Natural killer cell (primary cell): ENCODE measurements around the gene C12orf76. TPM values are rescaled to one million over a fixed set of nuclear protein-coding genes. Genes with fewer than 3 reads are reported as not detected.

Source experiments
- ATAC-seq, 3 donors: fragments of 150-1000 bp in 2 of 3; fragments of 200-7000 bp in 1 of 3; cut with Tn5 transposase; 1 replicate in 1 of 3; 2 replicates in 2 of 3; pipeline ENCODE4 v1.10.0; 2021; ENCODE audit warnings: mild to moderate bottlenecking in 2 of 3, moderate library complexity in 2 of 3
- DNase-seq, 2 donors: peaks; one replicate each; pipeline versions ENCODE4 v3.0.0 to v3.0.0-alpha.2; 2013 to 2021; ENCODE audit warnings: mixed read lengths in 1 of 2
- H3K27ac ChIP-seq: one replicate; pipeline ENCODE4 v1.5.1; 2013; ENCODE audit warnings: mild to moderate bottlenecking, low read length
- H3K27me3 ChIP-seq: one replicate; pipeline ENCODE4 v1.6.1; 2013; ENCODE audit warnings: low read length; ENCODE audit not compliant: control insufficient read depth, insufficient read depth
- H3K36me3 ChIP-seq: one replicate; pipeline ENCODE4 v1.6.1; 2013; ENCODE audit warnings: low read length; ENCODE audit not compliant: control insufficient read depth, insufficient read depth
- H3K4me1 ChIP-seq: one replicate; pipeline ENCODE4 v1.6.1; 2013; ENCODE audit warnings: low read length; ENCODE audit not compliant: control insufficient read depth, insufficient read depth
- H3K4me3 ChIP-seq: one replicate; pipeline ENCODE4 v1.5.1; 2013; ENCODE audit warnings: low read length
- H3K9me3 ChIP-seq: one replicate; pipeline ENCODE4 v1.6.1; 2013; ENCODE audit warnings: low read length; ENCODE audit not compliant: control insufficient read depth, insufficient read depth
- H3K27ac Mint-ChIP-seq, 2 donors: one replicate each; pipeline ENCODE4 v1.8.0; 2022; ENCODE audit warnings: mild to moderate bottlenecking in 2 of 2, mixed read lengths in 2 of 2, moderate library complexity in 1 of 2
- H3K27me3 Mint-ChIP-seq, 2 donors: one replicate each; pipeline ENCODE4 v1.8.0; 2022; ENCODE audit warnings: low read depth in 2 of 2, mixed read lengths in 2 of 2
- H3K36me3 Mint-ChIP-seq: one replicate; pipeline ENCODE4 v1.8.0; 2022; ENCODE audit warnings: mixed read lengths
- H3K4me1 Mint-ChIP-seq, 2 donors: one replicate each; pipeline ENCODE4 v1.8.0; 2022; ENCODE audit warnings: mixed read lengths in 2 of 2
- H3K4me3 Mint-ChIP-seq: one replicate; pipeline ENCODE4 v1.8.0; 2022; ENCODE audit warnings: mild to moderate bottlenecking, moderate library complexity, mixed read lengths
- H3K9me3 Mint-ChIP-seq, 2 donors: one replicate each; pipeline ENCODE4 v1.8.0; 2022; ENCODE audit warnings: mixed read lengths in 2 of 2
- WGBS: methylation state at CpG from one replicate; pipeline ENCODE4 v1.1.7; 2013; ENCODE audit warnings: missing lambda C conversion rate; ENCODE audit not compliant: insufficient coverage; 5-methylcytosine and 5-hydroxymethylcytosine counted together
- intact Hi-C: fragments of 100-400 bp; cut with micrococcal nuclease; formaldehyde crosslinking; loops from one replicate; pipeline ENCODE4 v1.14.2; 2022
- total RNA-seq, 4 donors: library from RNA; stranded (reverse); fragments of 120-200 nt in 1 of 4; gene quantifications; one replicate each; pipeline versions ENCODE4 v1.2.3 to v1.2.4, GENCODE V29; 2013 to 2022
- TF ChIP-seq, protein P1 (sequence below): fragments of 200-600 bp; IDR thresholded peaks from one replicate; pipeline ENCODE4 v1.8.0; 2022; ENCODE audit warnings: antibody characterized with exemption

Gene C12orf76
- total RNA-seq, 3 donors from 2014 or later (not counting 1 experiment from before 2014, with no cell fraction given), result 9.9 to 12.1 (median 10.9) TPM

DNA sequence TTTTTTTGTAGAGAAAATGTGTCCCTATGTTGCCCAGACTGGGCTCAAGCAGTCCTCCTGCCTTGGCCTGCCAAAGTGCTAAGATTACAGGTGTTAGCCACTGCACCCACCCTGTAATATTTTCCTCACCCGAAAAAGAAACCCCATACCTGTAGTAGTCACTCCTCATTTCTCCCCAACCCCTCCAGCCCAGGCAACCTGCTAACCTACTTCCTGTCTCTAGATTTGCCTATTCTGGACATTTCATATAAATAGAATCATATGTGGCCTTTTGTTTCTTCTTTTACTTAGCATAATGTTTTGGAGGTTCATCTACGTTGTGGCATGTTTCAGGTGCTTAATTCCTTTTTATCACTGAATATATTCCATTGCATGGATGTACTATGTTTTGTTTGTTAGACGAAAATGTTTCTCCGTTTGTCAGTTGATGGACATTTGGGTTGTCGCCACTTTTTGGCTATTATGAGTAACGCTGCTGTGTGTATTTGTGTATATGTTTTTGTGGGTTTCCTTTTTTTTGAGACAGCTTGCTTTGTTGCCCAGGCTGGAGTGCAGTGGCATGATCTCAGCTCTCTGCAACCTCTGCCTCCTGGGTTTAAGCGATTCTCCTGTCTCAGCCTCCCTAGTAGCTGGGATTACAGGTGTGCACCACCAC, 42.9 kb downstream of the C12orf76 start:
- DNase-seq, result peak in 1 of 2 donors; percentile 40
- ATAC-seq, result peak; percentile 32 to 53 (median 47)
- Histone ChIP-seq H3K4me1 (peaks cover 34% of the 10 kb centered on the region), H3K36me3 (peaks cover 2% of the 10 kb centered on the region), H3K27me3 (no peaks in the 10 kb centered on the region), H3K9me3 (no peaks in the 10 kb centered on the region), H3K4me3 (no peak overlapping the region), H3K27ac (peak overlapping the region; percentile 56)
- 55% methylated on average over 6 of the region's 7 CpGs for WGBS
- Mint-ChIP-seq H3K9me3 (no peaks in the 10 kb centered on the region), H3K36me3 (no peaks in the 10 kb centered on the region), H3K27me3 (no peaks in the 10 kb centered on the region), H3K27ac (peak overlapping the region; percentile 67 to 82), H3K4me3 (peak overlapping the region; percentile 7), H3K4me1 (peaks cover 26 to 42% of the 10 kb centered on the region in 2 donors)
- intact Hi-C loops, result no loop called here
- TF ChIP-seq, protein P1, sequence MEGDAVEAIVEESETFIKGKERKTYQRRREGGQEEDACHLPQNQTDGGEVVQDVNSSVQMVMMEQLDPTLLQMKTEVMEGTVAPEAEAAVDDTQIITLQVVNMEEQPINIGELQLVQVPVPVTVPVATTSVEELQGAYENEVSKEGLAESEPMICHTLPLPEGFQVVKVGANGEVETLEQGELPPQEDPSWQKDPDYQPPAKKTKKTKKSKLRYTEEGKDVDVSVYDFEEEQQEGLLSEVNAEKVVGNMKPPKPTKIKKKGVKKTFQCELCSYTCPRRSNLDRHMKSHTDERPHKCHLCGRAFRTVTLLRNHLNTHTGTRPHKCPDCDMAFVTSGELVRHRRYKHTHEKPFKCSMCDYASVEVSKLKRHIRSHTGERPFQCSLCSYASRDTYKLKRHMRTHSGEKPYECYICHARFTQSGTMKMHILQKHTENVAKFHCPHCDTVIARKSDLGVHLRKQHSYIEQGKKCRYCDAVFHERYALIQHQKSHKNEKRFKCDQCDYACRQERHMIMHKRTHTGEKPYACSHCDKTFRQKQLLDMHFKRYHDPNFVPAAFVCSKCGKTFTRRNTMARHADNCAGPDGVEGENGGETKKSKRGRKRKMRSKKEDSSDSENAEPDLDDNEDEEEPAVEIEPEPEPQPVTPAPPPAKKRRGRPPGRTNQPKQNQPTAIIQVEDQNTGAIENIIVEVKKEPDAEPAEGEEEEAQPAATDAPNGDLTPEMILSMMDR, result no peak

DNA sequence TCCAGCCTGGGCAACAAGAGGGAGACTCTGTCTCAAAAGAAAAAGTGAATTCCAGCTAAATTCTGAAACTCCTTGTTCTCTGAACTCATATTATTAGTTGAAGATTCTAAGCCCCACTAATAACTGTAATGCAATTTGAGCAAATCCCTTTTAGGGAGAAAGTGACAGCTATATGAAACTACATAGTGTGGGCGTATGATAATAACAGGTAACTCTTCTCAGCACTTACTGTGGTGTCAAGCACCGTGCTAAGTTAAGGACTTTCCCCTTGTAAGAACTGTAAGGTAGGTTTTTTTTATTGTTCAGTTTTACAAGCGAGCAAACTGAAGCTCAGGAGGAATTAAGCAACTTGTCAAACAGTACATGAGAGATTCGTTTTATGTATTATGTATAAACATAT, 43.7 kb downstream of the C12orf76 start:
- H3K9me3 ChIP-seq, result no peaks in the 10 kb centered on the region
- H3K4me1 ChIP-seq, result peaks cover 42% of the 10 kb centered on the region
- ATAC-seq (no peak), DNase-seq (peak in 1 of 2 donors; percentile 48)
- H3K27ac Mint-ChIP-seq, result peak overlapping the region in 1 of 2 donors; percentile 67
- H3K27me3 Mint-ChIP-seq, result no peaks in the 10 kb centered on the region
- no peaks in the 10 kb centered on the region for H3K27me3 ChIP-seq
- peaks cover 2% of the 10 kb centered on the region for H3K36me3 ChIP-seq
- H3K4me1 Mint-ChIP-seq, result peaks cover 26 to 45% of the 10 kb centered on the region in 2 donors
- H3K4me3 Mint-ChIP-seq, result no peak overlapping the region
- H3K4me3 ChIP-seq, result no peak overlapping the region
- intact Hi-C loops, result no loop called here
- TF ChIP-seq, protein P1, result no peak
- peak overlapping the region; percentile 56 for H3K27ac ChIP-seq
- H3K9me3 Mint-ChIP-seq, result no peaks in the 10 kb centered on the region
- 34% methylated on average over 3 of the region's 4 CpGs for WGBS
- no peaks in the 10 kb centered on the region for H3K36me3 Mint-ChIP-seq

DNA sequence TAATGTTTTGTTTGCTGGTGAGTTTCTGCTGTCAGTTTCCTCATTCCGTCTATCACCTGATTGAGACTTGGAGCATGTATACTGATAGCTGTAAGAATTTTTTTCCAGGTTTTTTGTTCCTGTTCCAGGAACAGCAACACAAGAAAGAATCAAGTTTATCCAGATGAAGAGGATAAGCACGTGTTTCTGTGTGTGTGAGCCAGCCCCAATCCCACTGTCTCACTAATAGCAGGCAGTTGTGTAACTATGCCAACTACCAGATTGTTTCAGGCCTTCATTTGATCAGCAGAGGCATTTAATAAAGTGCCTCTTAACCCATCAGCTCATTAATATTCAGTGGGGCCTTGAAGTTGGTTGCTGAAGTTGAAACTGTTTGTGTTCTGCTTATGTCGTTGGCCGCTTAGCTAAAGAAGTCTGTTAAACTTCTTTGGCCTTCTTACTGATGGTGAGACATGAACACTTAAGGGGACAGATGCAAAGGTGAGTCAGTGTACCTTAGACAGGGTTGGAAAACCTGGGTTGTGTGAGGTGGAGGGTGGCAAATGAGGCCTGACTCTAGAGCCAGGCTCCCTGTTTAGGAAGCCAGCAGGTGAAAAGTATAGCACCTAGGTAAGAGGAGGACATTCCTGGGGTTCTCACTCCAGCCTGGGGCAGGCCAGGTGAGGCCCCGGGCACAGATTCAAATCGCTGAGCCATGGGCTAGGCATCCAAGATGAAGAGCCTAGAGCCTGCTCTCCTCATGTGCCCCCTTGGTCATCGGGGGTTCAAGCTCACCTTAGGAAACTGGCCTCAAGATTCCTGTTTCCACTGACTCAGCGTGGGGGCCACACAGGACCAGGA, 45.4 kb downstream of the C12orf76 start:
- Histone ChIP-seq H3K36me3 (peaks cover 2% of the 10 kb centered on the region), H3K27me3 (no peaks in the 10 kb centered on the region), H3K4me1 (peaks cover 52% of the 10 kb centered on the region), H3K27ac (peak overlapping the region; percentile 13), H3K9me3 (no peaks in the 10 kb centered on the region), H3K4me3 (no peak overlapping the region)
- 89% methylated on average over 8 of the region's 8 CpGs for WGBS
- Mint-ChIP-seq H3K4me3 (peak overlapping the region; percentile 37), H3K27ac (peak overlapping the region; percentile 18 to 40), H3K9me3 (no peaks in the 10 kb centered on the region), H3K36me3 (no peaks in the 10 kb centered on the region), H3K4me1 (peaks cover 34 to 53% of the 10 kb centered on the region in 2 donors), H3K27me3 (no peaks in the 10 kb centered on the region)
- DNase-seq, result no peak
- TF ChIP-seq, protein P1, result no peak
- intact Hi-C loops, result no loop called here
- ATAC-seq, result no peak
